H1 (cell line): ENCODE measurements around the gene GPR15. TPM values are rescaled to one million over a fixed set of nuclear protein-coding genes. Genes with fewer than 3 reads are reported as not detected.

Experiments used
- CTCF ChIA-PET: fragments of 300-600 bp; sonication (Branson Sonifier 250); formaldehyde crosslinking; loops from one replicate; lab custom pipeline; 2021; ENCODE audit not compliant: partially characterized antibody; lab: Charles Lee
- POLR2A ChIA-PET: fragments of 300-600 bp; sonication (Branson Sonifier 250); formaldehyde crosslinking; loops from one replicate; lab custom pipeline; 2021; ENCODE audit warnings: inconsistent platforms; ENCODE audit not compliant: partially characterized antibody; lab: Charles Lee
- DNase-seq, 2 experiments: peaks; one replicate each; pipeline versions ENCODE4 v3.0.0 to v3.0.0-alpha.2; 2010 to 2022; ENCODE audit warnings: low spot score in 2 of 2, low read depth in 1 of 2, mixed read lengths in 1 of 2
- FAIRE-seq: peaks from 2 replicates; lab custom pipeline; 2011; peaks lifted over from hg19 to GRCh38; lab: Jason Lieb, UNC
- H2AFZ ChIP-seq: 2 replicates; pipeline ENCODE4 v1.8.1; 2012; ENCODE audit warnings: low read length, inconsistent platforms
- H2AK5ac ChIP-seq: 2 replicates; pipeline ENCODE4 v1.6.1; 2013; ENCODE audit warnings: low read depth, low read length
- H2BK120ac ChIP-seq: replicated peaks from 2 replicates; pipeline ENCODE3; 2013; ENCODE audit warnings: low read depth, low read length, inconsistent platforms
- H2BK12ac ChIP-seq: 2 replicates; pipeline ENCODE4 v1.6.1; 2013; ENCODE audit warnings: low read depth, low read length
- H2BK15ac ChIP-seq: 2 replicates; pipeline ENCODE4 v1.6.1; 2013; ENCODE audit warnings: low read length
- H2BK20ac ChIP-seq: 2 replicates; pipeline ENCODE4 v1.6.1; 2013; ENCODE audit warnings: low read length
- H2BK5ac ChIP-seq: 2 replicates; pipeline ENCODE4 v1.6.1; 2013; ENCODE audit warnings: low read depth, low read length
- H3K14ac ChIP-seq: 2 replicates; pipeline ENCODE4 v1.6.1; 2013; ENCODE audit warnings: inconsistent platforms; ENCODE audit not compliant: insufficient read length
- H3K18ac ChIP-seq: 2 replicates; pipeline ENCODE4 v1.6.1; 2013; ENCODE audit warnings: low read length; ENCODE audit errors: extremely low read depth
- H3K23ac ChIP-seq: 2 replicates; pipeline ENCODE4 v1.6.1; 2013; ENCODE audit warnings: inconsistent platforms; ENCODE audit not compliant: insufficient read length
- H3K23me2 ChIP-seq: 2 replicates; pipeline ENCODE4 v1.6.1; 2013; ENCODE audit warnings: low read depth, low read length
- H3K27ac ChIP-seq: 2 replicates; pipeline ENCODE4 v1.6.1; 2011; ENCODE audit warnings: low read depth, low read length, inconsistent platforms
- H3K27me3 ChIP-seq, 4 experiments: replicated peaks in 1 of 4; 1 replicate in 1 of 4; 2 replicates in 3 of 4; pipeline versions ENCODE4 v1.6.1 to v1.8.1; 2011 to 2013; ENCODE audit warnings: low read length in 3 of 4, mild to moderate bottlenecking in 3 of 4, inconsistent platforms in 2 of 4, mixed read lengths in 2 of 4, moderate library complexity in 1 of 4; ENCODE audit not compliant: control insufficient read depth in 3 of 4, insufficient read depth in 3 of 4; ENCODE audit errors: extremely low read depth in 1 of 4
- H3K36me3 ChIP-seq, 4 experiments: 2 replicates each; pipeline versions ENCODE4 v1.6.1 to v1.8.1; 2011 to 2013; ENCODE audit warnings: mild to moderate bottlenecking in 4 of 4, low read length in 3 of 4, moderate library complexity in 2 of 4, control low read depth in 1 of 4, inconsistent platforms in 1 of 4; ENCODE audit not compliant: insufficient read depth in 4 of 4, control insufficient read depth in 2 of 4
- H3K4ac ChIP-seq: replicated peaks from 2 replicates; pipeline ENCODE3; 2013; ENCODE audit warnings: low read length, low read depth, mixed read lengths, inconsistent platforms; ENCODE audit not compliant: insufficient read length
- H3K4me1 ChIP-seq, 4 experiments: replicated peaks in 1 of 4; 1 replicate in 1 of 4; 2 replicates in 3 of 4; pipeline versions ENCODE4 v1.6.1 to v1.8.1; 2011 to 2013; ENCODE audit warnings: low read length in 3 of 4, inconsistent platforms in 2 of 4, mixed read lengths in 1 of 4; ENCODE audit not compliant: insufficient read depth in 4 of 4, control insufficient read depth in 3 of 4
- H3K4me2 ChIP-seq, 2 experiments: 2 replicates each; pipeline versions ENCODE4 v1.6.1 to v1.8.1; 2011 to 2013; ENCODE audit warnings: low read depth in 2 of 2, low read length in 2 of 2, control low read depth in 1 of 2, inconsistent platforms in 1 of 2, mild to moderate bottlenecking in 1 of 2; ENCODE audit not compliant: insufficient read depth in 1 of 2
- H3K4me3 ChIP-seq, 4 experiments: fragments of 200-600, 300-600 bp in 1 of 4; sonication (generic), shearing (Covaris generic), sonication (Bioruptor Twin) in 1 of 4; 2 replicates each; pipeline versions ENCODE4 v1.5.1 to v1.8.1; 2011 to 2016; ENCODE audit warnings: low read length in 4 of 4, low read depth in 3 of 4, control low read depth in 2 of 4, inconsistent platforms in 2 of 4, mild to moderate bottlenecking in 2 of 4, mixed read lengths in 1 of 4, moderate library complexity in 1 of 4; ENCODE audit not compliant: insufficient read depth in 2 of 4; ENCODE audit errors: extremely low read depth in 1 of 4
- H3K56ac ChIP-seq: replicated peaks from 2 replicates; pipeline ENCODE3; 2013; ENCODE audit warnings: low read depth, mild to moderate bottlenecking, mixed read lengths, low read length, inconsistent platforms; ENCODE audit not compliant: insufficient read length
- H3K79me1 ChIP-seq: 2 replicates; pipeline ENCODE4 v1.6.1; 2013; ENCODE audit warnings: low read depth, low read length, control low read depth
- H3K79me2 ChIP-seq, 2 experiments: 2 replicates each; pipeline versions ENCODE4 v1.6.1 to v1.8.1; 2012 to 2013; ENCODE audit warnings: low read length in 2 of 2, mild to moderate bottlenecking in 2 of 2, inconsistent platforms in 1 of 2; ENCODE audit not compliant: insufficient read depth in 2 of 2, control insufficient read depth in 1 of 2
- H3K9ac ChIP-seq, 4 experiments: replicated peaks in 1 of 4; 1 replicate in 1 of 4; 2 replicates in 3 of 4; pipeline versions ENCODE4 v1.6.1 to v1.8.1; 2011 to 2013; ENCODE audit warnings: low read depth in 3 of 4, low read length in 3 of 4, control low read depth in 2 of 4, mild to moderate bottlenecking in 2 of 4, moderate library complexity in 2 of 4, inconsistent platforms in 1 of 4; ENCODE audit errors: extremely low read depth in 1 of 4
- H3K9me3 ChIP-seq, 2 experiments: 2 replicates each; pipeline versions ENCODE4 v1.6.1 to v1.8.1; 2012 to 2013; ENCODE audit warnings: mild to moderate bottlenecking in 2 of 2, moderate library complexity in 2 of 2, control low read depth in 1 of 2, inconsistent platforms in 1 of 2, low read depth in 1 of 2, low read length in 1 of 2, mixed read lengths in 1 of 2; ENCODE audit not compliant: insufficient read depth in 2 of 2
- H4K20me1 ChIP-seq, 2 experiments: replicated peaks in 1 of 2; 2 replicates each; pipeline versions ENCODE3 to v1.8.1; 2011 to 2013; ENCODE audit warnings: inconsistent platforms in 2 of 2, low read length in 2 of 2, mild to moderate bottlenecking in 1 of 2; ENCODE audit not compliant: insufficient read depth in 2 of 2, control insufficient read depth in 1 of 2
- H4K5ac ChIP-seq: 2 replicates; pipeline ENCODE4 v1.6.1; 2013; ENCODE audit warnings: low read length, low read depth, mixed read lengths, inconsistent platforms; ENCODE audit not compliant: insufficient read length
- H4K8ac ChIP-seq: 2 replicates; pipeline ENCODE4 v1.8.0; 2013; ENCODE audit warnings: mild to moderate bottlenecking, moderate library complexity, low read length, inconsistent platforms; ENCODE audit not compliant: insufficient read depth; ENCODE audit errors: extremely low read depth
- H4K91ac ChIP-seq: replicated peaks from 2 replicates; pipeline ENCODE3; 2013; ENCODE audit warnings: low read length, mixed read lengths, inconsistent platforms; ENCODE audit not compliant: insufficient read length
- E2F6 ChIP-seq: IDR thresholded peaks from 2 replicates; pipeline ENCODE4 v1.6.1; 2012; ENCODE audit warnings: inconsistent platforms
- NRF1 ChIP-seq: IDR thresholded peaks from 2 replicates; pipeline ENCODE4 v1.6.1; 2011; ENCODE audit warnings: mild to moderate bottlenecking, low read depth, low read length, improper control_type of control experiment
- WGBS, 2 experiments: shearing (Covaris generic) in 1 of 2; methylation state at CpG; one replicate each; pipeline versions ENCODE4 v1.1.6 to v1.1.7; 2013 to 2015; ENCODE audit warnings: low lambda C conversion rate in 2 of 2, mixed read lengths in 2 of 2, inconsistent platforms in 1 of 2, low coverage in 1 of 2, missing lambda C conversion rate in 1 of 2; ENCODE audit not compliant: insufficient replicate concordance in 2 of 2, insufficient coverage in 1 of 2, insufficient read length in 1 of 2; ENCODE audit errors: extremely low coverage in 1 of 2, missing lambda C conversion rate in 1 of 2; 5-methylcytosine and 5-hydroxymethylcytosine counted together
- polyA plus RNA-seq, 7 experiments: library from polyadenylated mRNA; depleted of rRNA in 3 of 7; stranded (reverse) in 5 of 7; unstranded in 2 of 7; fragments of >200 nt in 5 of 7; fragments of 200-250 nt in 2 of 7; gene quantifications; 1 replicate in 5 of 7; 2 replicates in 1 of 7; 4 replicates in 1 of 7; pipeline versions ENCODE4 v1.2.1 to v1.2.3, GENCODE V29; 2011 to 2013; ENCODE audit warnings: missing spikeins in 2 of 7, mixed read lengths in 2 of 7
- total RNA-seq: library from RNA; stranded (reverse); fragmentation: NEBNext Ultra II Directional; extraction: Animal tissue kit (Norgen Biotek cat#: 25700); gene quantifications from 2 replicates; pipeline ENCODE4 v1.2.1, GENCODE V29; 2021

Gene GPR15
- total and polyA plus RNA-seq, 2 of the 8 experiments (the other 6 are each of a cell fraction or from before 2014, with no cell fraction given), result not detected

GRCh38 chr3:98564282-98565005 is 32.7 kb downstream of the GPR15 start:
- Histone ChIP-seq H2BK5ac (no peak overlapping the region), H3K27me3 (no peaks in the 10 kb centered on the region), H3K9ac (no peak overlapping the region), H3K27ac (no peak overlapping the region), H3K4me2 (no peak overlapping the region), H3K18ac (no peak overlapping the region), H2BK15ac (no peak overlapping the region), H3K4me1 (no peaks in the 10 kb centered on the region), H2BK12ac (no peak overlapping the region), H3K14ac (no peak overlapping the region), H2AK5ac (no peak overlapping the region), H3K36me3 (no peaks in the 10 kb centered on the region), H4K8ac (no peak overlapping the region), H2BK120ac (no peak overlapping the region), H3K79me2 (no peaks in the 10 kb centered on the region), H2AFZ (no peak overlapping the region), H3K4me3 (no peak overlapping the region), H3K56ac (no peak overlapping the region), H2BK20ac (no peak overlapping the region), H3K9me3 (no peaks in the 10 kb centered on the region), H3K4ac (no peak overlapping the region), H4K20me1 (no peaks in the 10 kb centered on the region), H3K79me1 (no peaks in the 10 kb centered on the region), H4K91ac (no peak overlapping the region), H3K23ac (no peak overlapping the region), H3K23me2 (no peaks in the 10 kb centered on the region), H4K5ac (no peak overlapping the region)
- no peak for FAIRE-seq
- no peak for DNase-seq
- WGBS, 2 experiments, result 90% methylated on average over 7 of the region's 7 CpGs; no CpG with 5 or more reads in 1 of the 2 experiments
- POLR2A ChIA-PET, result no interaction called here
- CTCF ChIA-PET, result interaction anchor here (2.2 kb wide), 1 partner anchor 9 kb away, joined by 5 read pairs; no protein-coding TSS in a partner anchor
- TF ChIP-seq E2F6, result no peak
- TF ChIP-seq NRF1, result no peak
